Right atrium auricular region (tissue), 2 donors: ENCODE data around the gene TCF7. TPM values are rescaled to one million over a fixed set of nuclear protein-coding genes. Genes with fewer than 3 reads are reported as not detected.

Source experiments
- DNase-seq: peaks from one replicate; pipeline ENCODE4 v3.0.0-alpha.2; 2019; ENCODE audit warnings: low spot score
- H3K27ac ChIP-seq, 2 donors: fragments of 200-600 bp; sonication (generic); 1 replicate in 1 of 2; 2 replicates in 1 of 2; pipeline ENCODE4 v1.5.1; 2016 to 2019
- H3K27me3 ChIP-seq, 2 donors: fragments of 200-600 bp; sonication (generic); one replicate each; pipeline versions ENCODE4 v1.5.1 to v1.6.0; 2017 to 2019
- H3K36me3 ChIP-seq: fragments of 200-600 bp; sonication (generic); one replicate; pipeline ENCODE4 v1.5.1; 2016
- H3K4me1 ChIP-seq, 2 donors: fragments of 200-600 bp; sonication (generic); one replicate each; pipeline versions ENCODE4 v1.5.1 to v1.6.0; 2017 to 2019
- H3K4me3 ChIP-seq, 2 donors: fragments of 200-600 bp; sonication (generic); 1 replicate in 1 of 2; 2 replicates in 1 of 2; pipeline ENCODE4 v1.5.1; 2017 to 2019; ENCODE audit warnings: mild to moderate bottlenecking in 1 of 2, moderate library complexity in 1 of 2
- H3K9me3 ChIP-seq, 2 donors: fragments of 200-600 bp; sonication (generic); one replicate each; pipeline ENCODE4 v1.5.1; 2019
- CTCF ChIP-seq, 2 donors: fragments of 200-600 bp; sonication (generic); IDR thresholded peaks; one replicate each; pipeline ENCODE4 v1.5.1; 2019; ENCODE audit warnings: antibody characterized with exemption in 2 of 2
- total RNA-seq, 2 donors: library from RNA; depleted of rRNA; stranded (reverse); fragments of >200 nt; gene quantifications; one replicate each; pipeline ENCODE4 v1.1.0, GENCODE V29; 2016

Gene TCF7
- total RNA-seq = 1 to 10 TPM; 1.3 to 1.7 TPM

- Histone ChIP-seq H3K36me3 (no peaks in the 10 kb centered on the region), H3K4me1 (peaks cover 0 to 24% of the 10 kb centered on the region in 2 donors), H3K9me3 (no peaks in the 10 kb centered on the region), H3K27me3 (no peaks in the 10 kb centered on the region), H3K27ac (no peak within 1 kb of the TSS), H3K4me3 (peak within 1 kb of the TSS; percentile 56 to 62)
- no peak for TF ChIP-seq CTCF (IDR thresholded peaks at IDR 0.05)
- peak; percentile 63 for DNase-seq
Observed at GRCh38 chr5:134113902-134114875, at the start of gene TCF7. Gene TCF7 (plus strand): TSS chr5:134114681. CDS start chr5:134114907, 226 bp downstream.

GRCh38 chr5:134069553-134069952, 44.9 kb upstream of the TCF7 start:
- TF ChIP-seq CTCF (IDR thresholded peaks at IDR 0.05) = no peak
- Histone ChIP-seq H3K36me3 (no peaks in the 10 kb centered on the region), H3K27ac (no peak overlapping the region), H3K4me1 (peaks cover 0 to 11% of the 10 kb centered on the region in 2 donors), H3K27me3 (no peaks in the 10 kb centered on the region), H3K9me3 (no peaks in the 10 kb centered on the region), H3K4me3 (no peak overlapping the region)
- no peak for DNase-seq

DNA sequence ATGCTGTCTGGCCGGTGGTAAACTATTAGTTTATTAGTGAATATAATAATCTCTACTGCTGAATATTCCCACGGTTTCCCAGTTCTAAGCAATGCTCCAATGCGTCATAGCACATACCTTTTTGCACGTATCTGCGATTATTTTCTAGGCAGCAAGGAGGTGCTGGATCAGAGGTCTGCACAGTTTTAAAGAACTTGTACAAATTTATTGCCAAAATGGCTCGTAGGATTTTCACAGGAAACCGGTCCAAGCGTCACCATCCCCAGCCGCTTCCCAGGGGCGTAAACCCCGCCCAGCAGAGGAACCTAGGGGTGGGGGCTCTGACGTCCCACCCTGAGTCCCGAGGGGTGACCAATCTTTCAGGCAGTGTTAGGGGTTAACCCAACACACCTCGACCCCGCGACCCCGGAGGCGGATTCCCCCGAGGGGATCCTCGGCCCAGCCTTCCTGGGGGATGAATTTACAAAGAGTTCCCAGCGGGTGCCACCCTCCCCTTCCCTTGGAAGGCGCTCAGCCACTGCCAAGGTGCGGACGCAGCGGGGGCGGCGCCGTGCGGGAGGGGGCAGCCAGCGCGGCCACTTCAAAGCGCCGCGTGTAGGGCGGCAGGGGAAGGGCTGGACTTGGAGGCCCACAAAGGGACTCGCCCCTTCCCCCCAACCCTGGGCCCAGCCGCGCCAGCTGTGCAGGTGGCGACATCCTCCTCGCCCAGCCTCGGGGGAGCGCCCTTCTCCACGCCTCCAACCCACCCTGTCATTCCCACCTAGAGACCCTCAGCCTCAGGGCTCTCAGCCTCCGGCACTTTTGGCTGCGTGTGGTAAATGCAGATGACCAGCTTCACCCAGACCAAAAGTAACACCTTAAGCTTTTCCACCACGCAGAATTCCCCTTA, 43.5 kb upstream of the TCF7 start:
- no peaks in the 10 kb centered on the region for H3K27me3 ChIP-seq
- peaks cover 0 to 11% of the 10 kb centered on the region in 2 donors for H3K4me1 ChIP-seq
- no peak for TF ChIP-seq CTCF (IDR thresholded peaks at IDR 0.05)
- H3K36me3 ChIP-seq = no peaks in the 10 kb centered on the region
- H3K9me3 ChIP-seq = no peaks in the 10 kb centered on the region
- H3K27ac ChIP-seq = no peak overlapping the region
- DNase-seq = no peak
- H3K4me3 ChIP-seq = peak overlapping the region; percentile 22 to 43

DNA sequence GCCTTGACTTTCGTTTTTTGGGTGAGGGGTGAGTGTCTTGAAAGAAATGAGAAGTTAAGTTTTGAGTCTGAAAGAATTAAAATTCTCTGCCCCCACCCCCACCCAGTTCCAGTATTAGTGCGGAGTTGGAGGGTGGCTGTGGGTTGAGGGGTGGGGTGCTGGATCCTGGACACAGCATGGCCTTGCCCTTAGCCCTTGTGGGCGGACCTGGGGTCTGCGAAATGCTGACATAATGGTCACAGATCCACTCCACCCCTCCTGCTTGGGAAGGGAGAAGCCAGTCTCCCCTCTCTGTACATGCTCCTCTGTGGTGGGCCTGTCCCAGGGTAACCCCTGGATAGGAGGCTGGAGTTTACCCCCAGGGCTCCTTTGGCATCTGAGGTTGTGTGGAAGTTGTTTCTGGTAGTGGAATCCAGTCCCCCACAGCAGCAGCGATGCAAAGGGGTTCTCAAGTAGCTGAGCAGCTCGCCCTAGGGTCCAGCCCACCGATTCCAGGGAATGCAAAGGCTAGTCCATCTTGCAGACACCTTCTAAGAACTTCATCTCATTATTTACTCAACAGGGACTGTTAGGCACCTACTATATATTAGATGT, 42.8 kb upstream of the TCF7 start:
- no peaks in the 10 kb centered on the region for H3K27me3 ChIP-seq
- TF ChIP-seq CTCF (IDR thresholded peaks at IDR 0.05) = no peak
- no peaks in the 10 kb centered on the region for H3K9me3 ChIP-seq
- no peaks in the 10 kb centered on the region for H3K36me3 ChIP-seq
- H3K27ac ChIP-seq = no peak overlapping the region
- H3K4me1 ChIP-seq = peaks cover 0 to 11% of the 10 kb centered on the region in 2 donors
- H3K4me3 ChIP-seq = peak overlapping the region in 1 of 2 donors; percentile 43
- DNase-seq = no peak

- no peaks in the 10 kb centered on the region for H3K9me3 ChIP-seq
- no peak overlapping the region for H3K4me3 ChIP-seq
- H3K4me1 ChIP-seq = peaks cover 0 to 11% of the 10 kb centered on the region in 2 donors
- no peaks in the 10 kb centered on the region for H3K36me3 ChIP-seq
- H3K27ac ChIP-seq = no peak overlapping the region
- H3K27me3 ChIP-seq = no peaks in the 10 kb centered on the region
- no peak for DNase-seq
- TF ChIP-seq CTCF (IDR thresholded peaks at IDR 0.05) = no peak
Observed at GRCh38 chr5:134072471-134073210, 41.8 kb upstream of the TCF7 start.
